GM06990 (cell line): ENCODE results near the gene SLC15A2.
A peak's percentile ranks its signal among the peaks of the same experiment; 100 is the strongest.
"Not testable (repeated sequence)": the region's sequence is repeated elsewhere in the genome, so short reads cannot be mapped to it uniquely, and the experiment has no call there.

Experiments
- DNase-seq: peaks from one replicate; pipeline ENCODE4 v3.0.0-alpha.2; 2011; ENCODE audit not compliant: insufficient read length; ENCODE audit errors: extremely low read depth
- H3K27me3 ChIP-seq: replicated peaks from 2 replicates; pipeline ENCODE4 v1.6.0; 2011; ENCODE audit warnings: low read length; ENCODE audit not compliant: control insufficient read depth, insufficient read depth
- H3K36me3 ChIP-seq: 2 replicates; pipeline ENCODE4 v1.5.1; 2011; ENCODE audit warnings: low read length; ENCODE audit not compliant: control insufficient read depth, insufficient read depth
- H3K4me3 ChIP-seq: replicated peaks from 2 replicates; pipeline ENCODE4 v1.5.1; 2011; ENCODE audit warnings: low read depth, mild to moderate bottlenecking, control low read depth, low read length
- CTCF ChIP-seq: IDR thresholded peaks from 2 replicates; pipeline ENCODE4 v1.5.1; 2011; ENCODE audit warnings: low read length, control low read depth, mild to moderate bottlenecking, inconsistent platforms; ENCODE audit not compliant: insufficient read depth, poor library complexity, severe bottlenecking

The SLC15A2 gene

GRCh38 chr3:121894301-121894990, at the start of gene SLC15A2:
TSS of gene SLC15A2 (plus strand) at chr3:121894401. CDS start at chr3:121894477, 76 bp downstream.
- H3K4me3 ChIP-seq = no peak within 1 kb of the TSS
- H3K36me3 ChIP-seq = peaks cover 2% of the 10 kb centered on the region
- no peaks in the 10 kb centered on the region for H3K27me3 ChIP-seq
- TF ChIP-seq CTCF = no peak
- DNase-seq = no peak

GRCh38 chr3:121844892-121845291, 49.3 kb upstream of the SLC15A2 start:
- no peaks in the 10 kb centered on the region for H3K27me3 ChIP-seq

GRCh38 chr3:121852256-121852655, 41.9 kb upstream of the SLC15A2 start:
- peaks cover 2% of the 10 kb centered on the region; the same call in 1 of the 2 replicates for H3K36me3 ChIP-seq
- DNase-seq = no peak
- TF ChIP-seq CTCF = no peak
- H3K4me3 ChIP-seq = no peak overlapping the region
- no peaks in the 10 kb centered on the region for H3K27me3 ChIP-seq

More at GRCh38 chr3:121844892-121845291, 49.3 kb upstream of the SLC15A2 start:
- Histone ChIP-seq H3K36me3 (no peaks in the 10 kb centered on the region), H3K4me3 (no peak overlapping the region)
- no peak for TF ChIP-seq CTCF
- no peak for DNase-seq

GRCh38 chr3:121855555-121855954, 38.6 kb upstream of the SLC15A2 start:
- peak; percentile 36 for TF ChIP-seq CTCF
- H3K27me3 ChIP-seq = no peaks in the 10 kb centered on the region
- DNase-seq = no peak
- H3K4me3 ChIP-seq = no peak overlapping the region
- H3K36me3 ChIP-seq = peaks cover 2% of the 10 kb centered on the region; the same call in 1 of the 2 replicates

- H3K27me3 ChIP-seq, H3K4me3 ChIP-seq, H3K36me3 ChIP-seq, DNase-seq: not testable (repeated sequence)
These were observed 36.4 kb upstream of the SLC15A2 start for GRCh38 chr3:121857778-121858177.

GRCh38 chr3:121863247-121863646, 31.0 kb upstream of the SLC15A2 start:
- H3K4me3 ChIP-seq, H3K36me3 ChIP-seq, DNase-seq, H3K27me3 ChIP-seq: not testable (repeated sequence)

GRCh38 chr3:121863801-121864200, 30.4 kb upstream of the SLC15A2 start:
- DNase-seq = no peak
- TF ChIP-seq CTCF = no peak
- H3K4me3 ChIP-seq = no peak overlapping the region
- peaks cover 5% of the 10 kb centered on the region for H3K36me3 ChIP-seq
- no peaks in the 10 kb centered on the region for H3K27me3 ChIP-seq
